NCI-H2107 (cell line): Measurements from ENCODE around the gene LYST.
"Not testable (repeated sequence)": the region's sequence is repeated elsewhere in the genome, so short reads cannot be mapped to it uniquely, and the experiment has no call there.

ENCODE experiments used
- DNase-seq: peaks from one replicate; lab custom pipeline; 2025; lab: John Stamatoyannopoulos, UW

LYST gene

GRCh38 chr1:235632506-235633401 lies 234.0 kb downstream of the LYST start:
- DNase-seq, result no peak

GRCh38 chr1:235631816-235632215 lies 234.9 kb downstream of the LYST start:
- DNase-seq, result no peak

- no peak for DNase-seq
These were observed 238.2 kb downstream of the LYST start for GRCh38 chr1:235628316-235629005.

- DNase-seq, result no peak
These were observed 240.9 kb downstream of the LYST start for GRCh38 chr1:235625831-235626230.

GRCh38 chr1:235625340-235625739 lies 241.4 kb downstream of the LYST start:
- DNase-seq, result no peak

- DNase-seq, result no peak
These were observed 241.9 kb downstream of the LYST start for GRCh38 chr1:235624721-235625333.

- DNase-seq, result no peak
These were observed 243.5 kb downstream of the LYST start for GRCh38 chr1:235622936-235623779.

GRCh38 chr1:235619149-235619548 lies 247.6 kb downstream of the LYST start:
- not testable (repeated sequence) for DNase-seq

GRCh38 chr1:235617808-235618207 lies 248.9 kb downstream of the LYST start:
- DNase-seq, result no peak

GRCh38 chr1:235617140-235617539 lies 249.6 kb downstream of the LYST start:
- DNase-seq, result no peak

- DNase-seq, result no peak
These were observed 252.2 kb downstream of the LYST start for GRCh38 chr1:235614442-235614954.

GRCh38 chr1:235613602-235614001 lies 253.1 kb downstream of the LYST start:
- DNase-seq, result no peak

- no peak for DNase-seq
These were observed 253.9 kb downstream of the LYST start for GRCh38 chr1:235612761-235613160.
